ENCODE results near the gene COP1. TPM values are rescaled to one million over a fixed set of nuclear protein-coding genes. Genes with fewer than 3 reads are reported as not detected.

Gene COP1
- total RNA-seq, 4 donors from 2014 or later, result 36.1 to 53.6 (median 39.5) TPM

GRCh38 chr1:176220100-176220689 lies 13.1 kb upstream of the COP1 start:
- DNase-seq (ENCODE audit: extremely low spot score), result no peak
- Histone ChIP-seq H3K4me3 (no peak overlapping the region), H3K27me3 (no peaks in the 10 kb centered on the region), H3K9me3 (no peaks in the 10 kb centered on the region), H3K36me3 (no peaks in the 10 kb centered on the region), H3K27ac (replicated peaks in 1 of 4) (no peak overlapping the region), H3K4me1 (no peaks in the 10 kb centered on the region)
- intact Hi-C loops (cut with DNase I), result no loop called here
- TF ChIP-seq POLR2AphosphoS5 (IDR thresholded peaks at IDR 0.05), result no peak
- TF ChIP-seq POLR2A (IDR thresholded peaks at IDR 0.05; ENCODE audit: low read depth), result no peak
- no peak for TF ChIP-seq CTCF (IDR thresholded peaks at IDR 0.05)
- no peak for TF ChIP-seq EP300 (IDR thresholded peaks at IDR 0.05)
- WGBS, result 86% methylated on average over 8 of the region's 8 CpGs

- H3K9me3 ChIP-seq, result no peaks in the 10 kb centered on the region
- DNase-seq (ENCODE audit: extremely low spot score), result no peak
- H3K36me3 ChIP-seq, result no peaks in the 10 kb centered on the region
- TF ChIP-seq POLR2A (IDR thresholded peaks at IDR 0.05; ENCODE audit: low read depth) (no peak), CTCF (IDR thresholded peaks at IDR 0.05) (no peak), EP300 (IDR thresholded peaks at IDR 0.05) (no peak), POLR2AphosphoS5 (IDR thresholded peaks at IDR 0.05) (no peak)
- H3K27ac ChIP-seq (replicated peaks in 1 of 4), result no peak overlapping the region
- no peaks in the 10 kb centered on the region for H3K27me3 ChIP-seq
- H3K4me3 ChIP-seq, result no peak overlapping the region
- no peaks in the 10 kb centered on the region for H3K4me1 ChIP-seq
- intact Hi-C loops (cut with DNase I), result no loop called here
Measured at GRCh38 chr1:176217461-176218099, 10.5 kb upstream of the COP1 start.

- no peaks in the 10 kb centered on the region for H3K27me3 ChIP-seq
- no peaks in the 10 kb centered on the region for H3K36me3 ChIP-seq
- no peaks in the 10 kb centered on the region for H3K9me3 ChIP-seq
- intact Hi-C loops (cut with DNase I), result no loop called here
- no peak for DNase-seq (ENCODE audit: extremely low spot score)
- no peak for TF ChIP-seq CTCF (IDR thresholded peaks at IDR 0.05)
- TF ChIP-seq POLR2AphosphoS5 (IDR thresholded peaks at IDR 0.05), result no peak
- no peak for TF ChIP-seq EP300 (IDR thresholded peaks at IDR 0.05)
- TF ChIP-seq POLR2A (IDR thresholded peaks at IDR 0.05; ENCODE audit: low read depth), result no peak
- no peaks in the 10 kb centered on the region for H3K4me1 ChIP-seq
- H3K4me3 ChIP-seq, result no peak overlapping the region
- 38% methylated on average over 1 of the region's 1 CpG for WGBS
- no peak overlapping the region for H3K27ac ChIP-seq (replicated peaks in 1 of 4)
Measured at GRCh38 chr1:176216031-176216430, 8.9 kb upstream of the COP1 start.

- TF ChIP-seq POLR2A (IDR thresholded peaks at IDR 0.05; ENCODE audit: low read depth) (no peak), CTCF (IDR thresholded peaks at IDR 0.05) (no peak), EP300 (IDR thresholded peaks at IDR 0.05) (no peak), POLR2AphosphoS5 (IDR thresholded peaks at IDR 0.05) (no peak)
- Histone ChIP-seq H3K27me3 (no peaks in the 10 kb centered on the region), H3K36me3 (no peaks in the 10 kb centered on the region), H3K4me3 (no peak overlapping the region), H3K9me3 (no peaks in the 10 kb centered on the region), H3K4me1 (peaks cover 4 to 9% (median 6%) of the 10 kb centered on the region in 4 donors), H3K27ac (replicated peaks in 1 of 4) (no peak overlapping the region)
- intact Hi-C loops (cut with DNase I), result no loop called here
- WGBS, result 79% methylated on average over 1 of the region's 1 CpG
- DNase-seq (ENCODE audit: extremely low spot score), result no peak
Measured at GRCh38 chr1:176211396-176212165, 4.5 kb upstream of the COP1 start.
